Posterior vena cava (tissue), 2 donors: Measurements from ENCODE around the gene CLEC16A. TPM values are rescaled to one million over a fixed set of nuclear protein-coding genes. Genes with fewer than 3 reads are reported as not detected.
"Not testable (repeated sequence)": the region's sequence is repeated elsewhere in the genome, so short reads cannot be mapped to it uniquely, and the experiment has no call there.

Source experiments
- DNase-seq: peaks from one replicate; pipeline ENCODE4 v3.0.0-alpha.2; 2020; ENCODE audit warnings: low spot score
- intact Hi-C, 2 donors: fragments of 100-400 bp; cut with DNase I; formaldehyde crosslinking; loops; one replicate each; pipeline versions ENCODE4 v1.14.1 to v1.14.2; 2022 to 2023
- total RNA-seq, 2 donors: library from RNA; stranded (reverse); fragmentation: NEBNext Ultra II Directional; extraction: Animal tissue kit (Norgen Biotek cat#: 25700); gene quantifications; one replicate each; pipeline ENCODE4 v1.2.1, GENCODE V29; 2021
- donor health status: DM: yes; HTN: yes; CAD: no.
- donor health status: DM: yes; HTN: yes; CAD: no.

The CLEC16A gene
- total RNA-seq, 2 donors from 2014 or later: 19.4 to 20.1 TPM

DNA sequence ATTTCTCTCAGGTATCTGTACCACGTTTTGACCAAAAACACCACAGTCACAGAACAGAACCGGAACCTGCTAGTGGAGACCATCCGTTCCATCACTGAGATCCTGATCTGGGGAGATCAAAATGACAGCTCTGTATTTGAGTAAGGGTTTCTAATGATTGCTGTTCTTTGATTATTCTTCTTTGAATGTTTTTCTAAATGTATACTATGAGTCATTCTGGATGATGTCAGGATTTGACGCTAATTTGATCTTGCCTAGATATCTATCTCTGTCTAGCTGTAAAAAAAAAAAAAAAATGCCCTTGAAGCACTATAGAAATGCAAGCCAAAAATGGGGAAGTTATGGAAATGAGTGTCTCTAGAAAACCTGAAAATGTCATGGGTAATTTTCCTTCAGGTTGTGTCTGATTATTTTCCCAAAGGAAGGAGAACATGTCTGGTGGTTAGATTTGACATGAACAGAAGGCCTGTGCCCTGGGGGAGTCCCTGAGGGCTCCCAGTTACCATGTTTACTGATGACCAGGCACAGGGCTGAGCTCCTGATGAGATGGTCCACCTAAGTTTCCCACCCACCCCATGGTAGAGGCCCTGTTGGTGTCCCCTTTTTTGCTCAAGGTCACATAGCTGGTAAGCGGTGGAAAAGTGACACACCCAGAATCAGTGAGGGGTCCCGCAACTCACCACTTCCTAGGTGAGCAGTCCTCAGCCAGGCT, 13.6 kb downstream of the CLEC16A start:
- no peak for DNase-seq
- intact Hi-C loops: loop anchor here in 1 of 2 donors (1.0 kb wide), 1 partner anchor 8 kb away; no protein-coding TSS in a partner anchor

DNA sequence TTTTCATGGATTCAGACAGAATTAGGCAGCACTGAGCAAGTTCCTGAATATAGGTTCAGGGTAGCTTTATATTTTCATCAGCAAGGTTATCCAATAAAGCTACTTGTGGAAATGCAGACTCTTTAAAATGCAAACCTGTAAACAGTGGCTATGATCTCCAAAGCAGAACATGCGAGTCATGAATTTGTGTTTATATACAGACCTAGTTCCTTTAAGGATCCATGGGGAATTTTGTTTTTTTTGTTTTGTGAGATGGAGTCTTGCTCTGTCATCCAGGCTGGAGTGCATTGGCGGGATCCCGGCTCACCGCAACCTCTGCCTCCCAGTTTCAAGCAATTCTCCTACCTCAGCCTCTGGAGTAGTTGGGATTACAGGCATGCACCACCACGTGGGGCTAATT, 14.8 kb downstream of the CLEC16A start:
- intact Hi-C loops: no loop called here

DNA sequence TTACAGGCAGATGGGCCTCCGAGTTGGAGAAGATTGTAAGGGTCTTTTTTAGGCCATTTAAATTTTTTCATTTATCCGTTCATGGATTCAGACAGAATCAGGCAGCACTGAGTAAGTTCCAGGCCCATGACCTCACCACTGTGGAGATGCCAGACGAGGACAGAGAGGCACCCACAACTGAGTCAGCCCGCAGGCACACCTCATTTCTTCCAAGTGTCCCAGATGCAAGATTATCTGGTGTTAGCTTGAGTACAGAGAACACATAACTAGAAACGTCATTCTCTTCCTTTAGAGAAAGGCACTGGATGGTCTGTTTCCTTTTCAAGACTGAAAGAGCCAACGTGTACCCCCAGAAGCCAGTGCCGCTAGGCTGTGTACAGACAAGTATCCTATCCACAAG, 16.9 kb downstream of the CLEC16A start:
- DNase-seq: peak; percentile 91
- intact Hi-C loops: loop anchor here in 1 of 2 donors (10.0 kb wide), 1 partner anchor 394 kb away; no protein-coding TSS in a partner anchor

More for the DNA sequence above, 14.8 kb downstream of the CLEC16A start:
- DNase-seq: no peak

DNA sequence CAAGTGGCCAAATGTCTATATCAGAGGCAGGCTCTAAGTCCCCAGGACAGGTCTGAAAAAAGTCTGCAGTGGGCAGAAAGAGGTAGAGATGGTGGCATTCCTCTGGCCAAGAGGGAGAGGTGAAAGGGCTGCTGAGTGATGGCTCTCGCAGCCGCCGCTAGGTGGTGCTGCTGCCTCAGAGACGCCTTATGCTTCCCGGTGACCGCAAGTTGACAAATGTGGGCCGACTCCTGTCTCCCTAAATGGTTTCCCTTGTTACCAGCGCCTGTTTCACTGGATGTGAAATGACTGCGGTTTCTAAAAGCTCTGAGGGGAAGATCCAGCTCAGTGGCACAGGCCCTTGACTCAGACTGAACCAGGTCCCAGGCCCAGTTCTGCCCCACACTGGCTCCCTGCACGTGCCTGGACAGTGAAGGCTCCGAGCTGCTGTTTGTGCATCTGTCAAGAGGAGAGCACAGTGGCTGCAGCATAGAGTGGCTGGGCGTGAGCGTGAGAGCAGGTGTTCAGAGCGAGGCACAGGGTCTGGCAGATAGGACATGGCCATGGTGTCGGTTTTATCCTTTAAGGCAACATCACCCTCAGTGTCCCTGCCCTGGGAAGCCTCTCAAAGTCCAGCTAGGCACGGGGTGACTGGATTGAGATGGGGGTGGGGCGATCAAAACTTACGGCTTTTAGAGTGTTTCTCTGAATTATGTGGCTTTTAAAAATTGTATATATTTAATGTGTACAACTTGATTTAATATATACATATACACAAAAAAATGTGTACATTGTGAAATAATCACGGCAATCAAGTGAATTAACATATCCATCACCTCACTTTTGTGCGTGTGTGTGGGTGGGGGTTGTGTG, 19.9 kb downstream of the CLEC16A start:
- intact Hi-C loops: loop anchor here in 1 of 2 donors (10.0 kb wide), 1 partner anchor 391 kb away; no protein-coding TSS in a partner anchor
- peak; percentile 94 for DNase-seq

DNA sequence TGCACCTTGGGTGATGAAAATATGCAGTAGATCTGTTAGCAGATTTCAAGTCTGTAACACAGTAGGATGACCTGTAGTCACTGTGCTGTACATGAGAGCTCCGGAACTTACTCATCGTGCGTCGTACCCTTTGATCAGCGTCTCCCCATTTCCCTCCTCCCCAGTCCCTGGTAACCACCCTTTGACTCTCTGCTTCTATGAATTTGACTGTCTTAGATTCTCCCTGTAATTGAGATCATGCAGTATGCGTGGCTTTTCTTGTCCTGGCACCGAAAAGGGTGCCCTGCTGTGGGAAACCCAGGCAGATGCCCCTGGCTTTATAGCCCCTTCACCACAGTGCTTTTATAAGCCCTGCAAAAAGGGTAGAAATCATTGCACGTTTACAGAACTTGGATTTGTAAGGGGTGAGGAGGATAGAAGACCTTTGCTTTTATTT, 20.5 kb downstream of the CLEC16A start:
- no peak for DNase-seq
- intact Hi-C loops: loop anchor here (5.0 to 10.0 kb wide), 2 partner anchors 390 to 392 kb away; no protein-coding TSS in a partner anchor

DNA sequence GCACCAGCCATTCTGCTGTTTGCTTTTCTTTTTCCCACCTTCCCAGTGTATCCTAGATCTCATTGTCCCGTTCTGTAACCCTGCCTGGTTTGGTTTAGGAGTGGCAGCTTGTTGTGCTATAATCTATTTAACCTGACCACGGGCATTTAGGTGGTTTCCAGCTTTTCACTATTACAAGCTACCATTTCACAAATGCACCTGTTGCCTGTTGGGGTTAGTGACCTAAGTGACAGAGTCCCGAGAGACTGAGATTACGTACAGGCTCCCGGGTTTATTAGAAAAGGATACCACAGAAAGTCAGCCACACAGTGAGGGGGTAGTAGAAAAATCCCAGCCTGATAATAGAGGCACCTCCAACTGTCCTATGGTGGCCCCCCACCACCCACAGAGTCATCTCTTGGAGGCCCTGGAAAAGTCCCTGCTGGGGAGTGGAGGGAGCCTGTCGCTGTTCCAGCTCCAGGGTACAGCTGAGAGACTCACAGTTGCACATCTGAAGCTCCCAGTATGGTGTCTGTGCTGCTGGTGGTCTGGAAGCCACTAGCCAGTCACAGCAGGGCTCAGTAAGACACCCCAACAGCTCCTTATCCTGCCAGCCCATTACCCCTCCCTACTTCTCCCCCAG, 21.2 kb downstream of the CLEC16A start:
- intact Hi-C loops: loop anchor here (1.0 to 10.0 kb wide), 3 partner anchors 7 to 392 kb away; no protein-coding TSS in a partner anchor
- no peak for DNase-seq

DNA sequence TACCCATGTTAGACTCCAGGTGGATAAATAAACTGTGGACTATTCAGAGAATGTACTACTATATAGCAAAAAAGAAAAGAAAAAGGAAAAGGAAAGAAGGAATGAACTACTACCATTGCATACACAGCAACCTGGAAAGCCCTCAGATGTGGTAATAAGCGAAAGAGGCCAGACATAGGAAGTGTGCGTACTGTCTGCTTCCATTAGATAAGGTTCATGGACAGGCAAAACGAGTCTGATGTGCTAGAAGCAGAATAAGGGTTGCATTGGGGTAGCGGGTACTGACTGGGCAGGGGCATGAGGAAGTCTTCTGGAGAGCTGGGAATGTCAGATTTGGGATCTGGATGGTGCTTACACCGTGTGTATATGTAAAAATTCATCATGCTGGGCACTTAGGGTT, 21.8 kb downstream of the CLEC16A start:
- DNase-seq: no peak
- intact Hi-C loops: loop anchor here (1.0 to 10.0 kb wide), 3 partner anchors 8 to 391 kb away; no protein-coding TSS in a partner anchor

DNA sequence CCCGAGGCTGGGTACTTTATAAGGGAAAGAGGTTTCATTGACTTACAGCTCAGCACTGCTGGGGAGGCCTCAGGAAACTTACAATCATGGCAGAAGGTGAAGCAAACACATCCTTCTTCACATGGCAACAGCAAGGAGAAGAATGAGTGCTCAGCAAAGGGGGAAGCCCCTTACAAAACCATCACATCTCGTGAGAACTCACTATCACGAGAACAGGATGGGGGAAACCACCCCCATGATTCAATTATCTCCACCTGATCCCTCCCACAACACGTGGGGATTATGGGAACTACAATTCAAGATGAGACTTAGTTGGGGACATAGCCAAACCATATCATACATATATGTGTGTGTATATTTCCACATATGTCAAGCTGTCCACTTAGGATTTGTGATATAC, 22.2 kb downstream of the CLEC16A start:
- intact Hi-C loops: loop anchor here (1.0 to 10.0 kb wide), 3 partner anchors 8 to 391 kb away; no protein-coding TSS in a partner anchor

DNA sequence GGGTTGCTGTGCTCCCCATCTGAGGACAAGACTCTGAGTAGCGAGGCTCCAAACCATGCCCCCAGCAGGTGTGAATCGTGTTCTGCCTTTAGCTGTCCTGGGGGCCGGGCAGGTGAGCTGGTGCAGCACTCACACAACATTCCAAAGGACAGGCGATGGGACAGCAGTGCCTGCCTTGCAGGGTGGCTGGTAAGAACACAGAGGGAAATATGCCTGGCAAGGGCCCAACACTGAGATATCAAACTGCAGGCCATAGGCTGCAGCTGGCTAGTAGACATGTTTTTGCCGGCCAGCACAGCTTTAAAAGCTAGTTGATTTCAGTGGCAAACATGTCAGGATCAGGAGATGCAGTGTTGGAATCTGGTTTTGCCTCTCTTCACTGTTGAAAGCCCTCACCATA, 23.6 kb downstream of the CLEC16A start:
- intact Hi-C loops: loop anchor here (5.0 to 10.0 kb wide), 2 partner anchors 387 to 389 kb away; no protein-coding TSS in a partner anchor
- DNase-seq: no peak

More for the DNA sequence above, 22.2 kb downstream of the CLEC16A start:
- not testable (repeated sequence) for DNase-seq

DNA sequence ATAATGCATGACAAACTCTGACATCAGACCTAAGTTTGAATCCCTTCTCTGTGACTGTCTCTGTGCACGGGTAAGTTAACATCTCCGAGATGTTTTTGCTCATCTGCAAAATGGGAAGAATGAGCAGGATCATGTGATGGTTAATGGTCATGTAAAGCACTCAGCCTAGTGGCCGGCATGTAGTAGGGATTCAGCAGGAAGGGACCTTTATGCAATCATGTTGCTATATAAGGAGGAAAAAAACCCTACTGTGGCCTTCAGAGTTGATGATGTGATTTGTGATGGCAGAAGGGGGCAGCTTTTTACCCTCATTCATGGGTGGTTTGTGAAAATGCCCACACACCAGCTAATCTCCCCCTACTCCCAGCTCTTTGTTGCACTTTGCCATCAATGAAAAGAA, 24.1 kb downstream of the CLEC16A start:
- no peak for DNase-seq
- intact Hi-C loops: loop anchor here (5.0 to 10.0 kb wide), 2 partner anchors 386 to 389 kb away; no protein-coding TSS in a partner anchor

DNA sequence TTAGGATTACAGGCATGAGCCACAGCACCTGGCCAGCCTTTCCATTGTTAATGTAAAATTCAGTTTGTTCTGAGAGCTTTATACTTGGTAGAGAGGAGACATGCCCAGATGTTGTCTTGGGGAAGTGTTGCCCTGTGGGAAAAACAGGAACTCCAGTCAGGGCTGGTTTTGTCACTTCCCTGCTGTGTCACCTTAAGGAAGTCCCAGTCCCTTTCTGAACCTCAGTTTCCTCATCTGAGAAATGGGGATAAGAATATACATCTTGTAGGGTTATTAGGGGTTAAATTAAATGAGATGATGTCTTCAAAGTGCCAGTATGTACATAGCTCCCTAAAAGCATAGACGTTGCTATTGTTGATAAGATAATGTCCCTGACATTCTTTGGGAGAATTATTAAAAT, 25.3 kb downstream of the CLEC16A start:
- intact Hi-C loops: loop anchor here (2.0 to 10.0 kb wide), 3 partner anchors 285 to 388 kb away; no protein-coding TSS in a partner anchor
- no peak for DNase-seq

DNA sequence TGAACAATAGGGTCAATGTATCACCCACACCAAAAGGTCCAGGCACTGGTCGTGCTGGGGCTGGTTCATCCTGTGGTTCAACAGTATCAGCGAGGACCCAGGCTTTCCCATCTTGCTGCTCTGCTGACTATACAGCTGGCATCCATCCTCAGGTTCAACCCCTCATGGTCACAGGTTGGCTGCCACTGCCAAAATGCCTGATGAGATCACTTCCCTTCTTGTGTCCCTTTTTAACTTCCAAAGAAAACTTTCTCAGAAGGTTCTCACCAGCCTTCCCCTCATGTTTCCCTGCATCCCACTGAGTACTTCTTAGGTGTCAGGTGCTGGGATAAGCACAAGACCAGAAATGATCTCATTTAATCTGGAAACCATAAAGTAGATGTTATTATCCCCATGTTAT, 25.7 kb downstream of the CLEC16A start:
- no peak for DNase-seq

DNA sequence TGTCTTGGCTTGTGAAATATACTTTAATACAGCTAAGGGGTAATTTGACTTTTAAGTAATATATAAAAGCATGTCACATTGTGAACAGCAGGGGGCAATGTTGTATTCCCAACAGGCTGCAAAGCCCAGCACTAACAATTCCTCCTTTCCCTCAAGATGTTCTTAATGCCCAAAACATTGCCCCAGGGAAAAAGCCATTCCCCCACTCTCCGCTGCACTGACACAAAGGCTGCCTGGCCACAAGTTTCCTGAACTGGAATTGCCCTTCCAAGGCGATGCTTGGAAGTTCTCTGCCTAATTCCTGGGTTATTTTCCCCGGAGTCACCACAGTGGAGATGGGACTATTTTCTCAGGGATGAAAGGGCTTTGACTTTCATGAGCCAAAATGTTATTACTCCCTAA, 27.2 kb downstream of the CLEC16A start:
- intact Hi-C loops: loop anchor here in 1 of 2 donors (2.0 kb wide), 1 partner anchor 283 kb away; no protein-coding TSS in a partner anchor
- DNase-seq: no peak

More for the DNA sequence above, 25.7 kb downstream of the CLEC16A start:
- intact Hi-C loops: loop anchor here in 1 of 2 donors (2.0 kb wide), 1 partner anchor 285 kb away; no protein-coding TSS in a partner anchor

DNA sequence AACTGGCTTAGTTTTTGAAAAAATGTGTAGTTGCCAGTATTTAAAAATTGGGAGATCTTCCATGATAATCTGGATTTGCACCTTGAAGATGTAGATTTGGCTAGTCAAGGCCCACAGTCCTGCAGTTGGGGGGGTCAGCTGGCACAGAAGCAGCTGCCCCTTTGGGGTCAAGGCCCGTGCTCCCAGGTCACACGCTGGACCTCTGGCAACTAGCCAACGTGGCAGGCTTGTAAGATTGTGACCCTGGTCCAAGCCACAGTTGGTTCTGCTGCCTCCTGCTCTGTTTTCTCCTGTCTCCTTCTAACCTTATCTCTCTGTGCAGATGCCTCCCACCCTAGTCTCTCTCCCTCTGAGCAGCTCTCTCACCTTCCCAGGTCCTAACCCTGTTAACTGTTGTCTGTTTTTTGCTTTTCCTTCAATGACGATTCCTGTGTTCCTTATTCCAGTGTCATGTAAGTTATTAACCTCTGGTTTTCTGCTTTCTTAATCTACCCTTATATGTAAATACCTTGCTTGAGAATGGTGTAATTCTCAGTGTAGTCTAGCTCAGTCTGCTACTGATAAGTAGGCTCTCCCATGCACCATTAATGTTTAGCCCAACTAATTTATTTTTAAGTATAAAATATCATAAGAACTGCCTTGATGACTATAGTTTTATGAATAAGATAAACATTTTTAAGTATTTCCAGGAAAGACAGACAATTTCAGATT, 27.9 kb downstream of the CLEC16A start:
- DNase-seq: no peak
- intact Hi-C loops: no loop called here

DNA sequence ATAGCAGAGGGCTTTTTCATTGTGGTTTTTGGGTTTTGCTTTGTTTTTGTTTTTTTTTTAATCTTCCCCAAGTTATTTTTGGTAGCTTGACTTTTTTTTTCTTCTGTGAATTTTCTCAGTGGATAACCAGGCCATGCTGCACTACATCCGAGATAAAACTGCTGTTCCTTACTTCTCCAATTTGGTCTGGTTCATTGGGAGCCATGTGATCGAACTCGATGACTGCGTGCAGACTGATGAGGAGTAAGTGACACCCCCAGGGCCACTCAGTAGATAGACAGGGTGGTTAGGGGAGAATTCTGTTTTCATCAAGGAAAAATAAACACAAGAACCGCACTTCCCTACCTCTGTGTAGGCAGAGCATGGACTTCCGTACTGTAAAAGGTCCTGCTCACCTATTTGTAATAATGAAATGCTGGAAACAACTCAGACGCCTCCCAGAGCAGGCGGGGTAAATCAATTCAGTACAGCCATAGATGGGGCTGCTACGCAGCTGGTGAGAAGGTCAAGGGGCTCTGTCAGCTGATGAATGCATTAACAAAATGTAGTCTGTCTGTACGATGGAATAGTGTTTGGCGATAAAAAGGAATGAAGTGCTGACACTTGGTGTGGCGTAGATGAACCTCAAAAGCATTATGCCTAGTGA, 28.6 kb downstream of the CLEC16A start:
- intact Hi-C loops: no loop called here
- no peak for DNase-seq

DNA sequence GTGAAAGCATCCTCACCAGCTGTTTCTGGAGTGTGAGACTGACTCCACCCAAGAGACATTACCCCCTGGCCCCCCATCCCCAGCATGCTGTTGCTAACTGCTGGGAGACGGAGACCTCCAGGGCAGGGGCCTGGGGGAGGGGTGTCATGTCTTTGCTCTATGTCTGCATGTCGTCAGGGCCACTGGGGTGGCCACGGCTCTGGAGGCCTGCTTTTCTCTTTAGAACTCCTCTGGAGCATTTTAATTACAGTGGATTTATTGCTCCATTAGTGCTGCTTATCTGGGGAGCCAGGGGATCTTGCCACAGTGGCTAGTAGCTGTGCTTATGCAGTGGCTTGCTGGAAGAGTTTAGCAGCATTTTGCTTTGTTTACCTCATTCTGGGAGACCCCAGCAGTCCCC, 32.3 kb downstream of the CLEC16A start:
- intact Hi-C loops: loop anchor here in 1 of 2 donors (2.0 kb wide), 1 partner anchor 276 kb away; no protein-coding TSS in a partner anchor
- no peak for DNase-seq

DNA sequence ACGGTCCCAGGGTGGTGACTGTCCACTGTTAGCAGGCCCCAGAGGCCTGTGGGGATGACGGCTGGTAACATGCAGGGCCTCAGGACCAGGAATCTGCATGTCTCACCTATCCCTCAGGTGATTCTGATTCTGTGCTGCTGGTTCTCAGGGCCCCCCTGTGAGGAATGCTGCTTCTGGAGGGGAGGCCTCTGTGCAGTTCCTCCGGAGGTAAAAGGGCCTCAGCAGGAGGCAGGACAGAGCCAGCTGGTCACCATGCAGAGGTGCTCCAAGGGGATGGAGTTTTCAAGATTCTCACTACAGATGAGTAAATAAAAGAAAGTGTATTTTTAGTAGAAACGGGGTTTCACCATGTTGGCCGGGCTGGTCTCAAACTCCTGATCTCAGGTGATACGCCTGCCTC, 33.8 kb downstream of the CLEC16A start:
- intact Hi-C loops: no loop called here
- DNase-seq: no peak
